Retinal pigment epithelial cell (primary cell): ENCODE data around the gene XIST.

ENCODE experiments used
- DNase-seq: peaks from one replicate; pipeline ENCODE4 v3.0.0-alpha.2; 2010; ENCODE audit warnings: low read depth
- H3K4me3 ChIP-seq: 2 replicates; pipeline ENCODE4 v1.5.1; 2011; ENCODE audit warnings: mild to moderate bottlenecking, low read length, control low read depth, moderate library complexity
- TF ChIP-seq, protein P1 (sequence below): conservative IDR thresholded peaks from 2 replicates; pipeline ENCODE4 v1.5.1; 2011; ENCODE audit warnings: low read depth, low read length, control low read depth, inconsistent platforms

The XIST gene

DNA sequence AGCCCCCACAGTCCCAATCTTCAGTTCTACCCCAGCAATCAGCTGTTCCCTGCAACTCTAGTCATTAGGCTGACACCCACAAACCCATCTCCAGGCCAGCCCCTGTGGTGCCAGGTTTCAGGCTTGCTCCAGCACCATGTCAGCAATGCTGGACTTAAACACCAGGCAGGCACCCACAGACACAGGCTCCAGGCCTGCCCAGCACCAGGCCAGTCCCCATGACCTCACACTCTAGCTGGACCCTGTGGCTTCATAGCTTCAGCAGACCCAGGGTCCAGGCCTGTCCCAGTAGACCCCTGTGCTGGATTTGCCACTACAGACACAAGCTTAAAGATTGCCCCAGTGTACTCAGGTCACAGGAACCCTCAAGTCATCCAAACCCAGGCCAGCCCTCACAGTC lies 10.8 kb upstream of the XIST start:
- TF ChIP-seq, protein P1, sequence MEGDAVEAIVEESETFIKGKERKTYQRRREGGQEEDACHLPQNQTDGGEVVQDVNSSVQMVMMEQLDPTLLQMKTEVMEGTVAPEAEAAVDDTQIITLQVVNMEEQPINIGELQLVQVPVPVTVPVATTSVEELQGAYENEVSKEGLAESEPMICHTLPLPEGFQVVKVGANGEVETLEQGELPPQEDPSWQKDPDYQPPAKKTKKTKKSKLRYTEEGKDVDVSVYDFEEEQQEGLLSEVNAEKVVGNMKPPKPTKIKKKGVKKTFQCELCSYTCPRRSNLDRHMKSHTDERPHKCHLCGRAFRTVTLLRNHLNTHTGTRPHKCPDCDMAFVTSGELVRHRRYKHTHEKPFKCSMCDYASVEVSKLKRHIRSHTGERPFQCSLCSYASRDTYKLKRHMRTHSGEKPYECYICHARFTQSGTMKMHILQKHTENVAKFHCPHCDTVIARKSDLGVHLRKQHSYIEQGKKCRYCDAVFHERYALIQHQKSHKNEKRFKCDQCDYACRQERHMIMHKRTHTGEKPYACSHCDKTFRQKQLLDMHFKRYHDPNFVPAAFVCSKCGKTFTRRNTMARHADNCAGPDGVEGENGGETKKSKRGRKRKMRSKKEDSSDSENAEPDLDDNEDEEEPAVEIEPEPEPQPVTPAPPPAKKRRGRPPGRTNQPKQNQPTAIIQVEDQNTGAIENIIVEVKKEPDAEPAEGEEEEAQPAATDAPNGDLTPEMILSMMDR: no peak
- no peak for DNase-seq
- H3K4me3 ChIP-seq: no peak overlapping the region

DNA sequence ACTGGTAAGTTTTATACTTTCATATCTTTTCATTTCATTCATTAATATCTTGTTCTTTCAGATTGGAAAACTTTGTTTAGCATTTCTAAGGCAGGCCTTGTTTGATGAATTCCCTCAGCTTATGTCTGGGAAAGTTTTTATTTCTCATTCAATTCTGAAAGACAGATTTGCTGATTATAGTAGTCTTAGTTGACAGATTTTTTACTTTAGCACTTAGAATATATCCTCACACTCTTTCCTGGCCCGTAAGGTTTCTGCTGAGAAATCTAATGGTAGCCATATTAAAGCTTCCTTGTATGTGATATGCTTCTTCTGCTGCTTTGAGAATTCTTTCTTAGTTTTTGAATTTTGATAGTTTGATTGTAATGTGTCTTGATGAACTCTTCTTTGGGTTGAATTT lies 7.1 kb upstream of the XIST start:
- DNase-seq: no peak
- no peak overlapping the region for H3K4me3 ChIP-seq

GRCh38 chrX:73855546-73855945 lies 3.0 kb upstream of the XIST start:
- TF ChIP-seq, protein P1: peak; percentile 85
- peak; percentile 22 for DNase-seq
- no peak overlapping the region for H3K4me3 ChIP-seq

More for the DNA sequence above, 7.1 kb upstream of the XIST start:
- TF ChIP-seq, protein P1: no peak

- DNase-seq: no peak
- peak overlapping the region; percentile 90 for H3K4me3 ChIP-seq
- TF ChIP-seq, protein P1: no peak
Measured at GRCh38 chrX:73852022-73852421, 492 bp downstream of the XIST start.

GRCh38 chrX:73851014-73852009 lies 1.2 kb downstream of the XIST start:
- H3K4me3 ChIP-seq: peak overlapping the region; percentile 90
- peak; percentile 90 for DNase-seq
- TF ChIP-seq, protein P1: no peak

DNA sequence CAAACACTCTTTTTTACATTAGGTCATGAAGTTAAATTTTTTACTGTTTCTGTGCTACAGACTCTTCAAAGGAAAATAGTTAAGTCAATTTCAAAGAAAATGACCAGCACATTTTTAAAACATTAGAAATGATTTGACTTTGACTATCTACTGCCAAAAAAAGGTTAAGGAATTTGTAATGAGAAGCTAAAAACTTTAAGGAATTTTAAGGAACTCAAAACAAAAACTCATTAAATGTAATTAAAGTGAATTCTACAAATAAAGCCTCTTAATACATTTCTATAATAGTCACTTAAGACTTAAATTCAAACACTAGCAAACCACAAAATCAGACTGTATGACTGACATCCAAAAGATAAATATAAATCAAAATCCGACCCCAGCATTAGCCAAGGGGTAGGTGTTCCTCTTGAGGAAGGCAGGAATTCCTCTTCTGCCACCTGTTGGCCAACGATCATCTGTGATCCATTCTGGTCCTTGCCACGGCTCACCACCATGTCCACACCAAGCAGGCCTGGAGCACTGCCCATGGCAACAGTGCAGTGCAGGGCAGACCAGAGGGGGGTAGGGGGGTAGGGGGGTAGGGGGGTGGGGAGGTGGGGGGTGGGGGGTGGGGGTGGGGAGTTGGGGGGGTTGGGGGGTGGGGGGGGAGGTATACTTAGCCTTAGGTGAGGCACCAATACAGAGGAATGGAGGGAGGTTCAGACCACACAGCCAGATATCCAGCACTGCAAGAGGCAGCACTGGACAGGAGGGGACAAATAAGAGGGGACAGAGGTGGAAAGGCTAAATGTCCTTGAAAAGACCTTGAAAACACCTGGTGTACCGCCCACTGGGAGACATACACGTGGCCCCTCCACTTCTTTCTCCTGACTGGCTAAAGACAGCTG lies 2.1 kb downstream of the XIST start:
- peak overlapping the region; percentile 90 for H3K4me3 ChIP-seq
- TF ChIP-seq, protein P1: peak; percentile 58
- peak; percentile 23 for DNase-seq
